Activated T-helper 17 cell treated with anti-CD3 and anti-CD28 coated beads, Interleukin-2, amount 50 U/mL, for 72 hours (primary cell): ENCODE data around the gene PXMP4. TPM values are rescaled to one million over a fixed set of nuclear protein-coding genes. Genes with fewer than 3 reads are reported as not detected.
"Not testable (repeated sequence)": the region's sequence is repeated elsewhere in the genome, so short reads cannot be mapped to it uniquely, and the experiment has no call there.

Experiments
- ATAC-seq: fragments of 150-1000 bp; cut with Tn5 transposase; replicated peaks from 2 replicates; pipeline ENCODE4 v1.10.0; 2021; ENCODE audit warnings: mild to moderate bottlenecking, moderate library complexity
- H3K27ac Mint-ChIP-seq: one replicate; pipeline ENCODE4 v1.8.0; 2022; ENCODE audit warnings: mixed read lengths
- H3K27me3 Mint-ChIP-seq: one replicate; pipeline ENCODE4 v1.8.0; 2022; ENCODE audit warnings: mixed read lengths
- H3K36me3 Mint-ChIP-seq: one replicate; pipeline ENCODE4 v1.8.0; 2022; ENCODE audit warnings: low read depth, mild to moderate bottlenecking, mixed read lengths
- H3K4me1 Mint-ChIP-seq: one replicate; pipeline ENCODE4 v1.8.0; 2022; ENCODE audit warnings: mixed read lengths
- H3K4me3 Mint-ChIP-seq: one replicate; pipeline ENCODE4 v1.8.0; 2022; ENCODE audit warnings: mild to moderate bottlenecking, mixed read lengths
- H3K9me3 Mint-ChIP-seq: one replicate; pipeline ENCODE4 v1.8.0; 2022; ENCODE audit warnings: mixed read lengths
- total RNA-seq, 2 donors: library from RNA; stranded (reverse); gene quantifications; one replicate each; pipeline ENCODE4 v1.2.3, GENCODE V29; 2022

Gene PXMP4
- total RNA-seq, 2 donors from 2014 or later = 6.7 to 8.0 TPM

DNA sequence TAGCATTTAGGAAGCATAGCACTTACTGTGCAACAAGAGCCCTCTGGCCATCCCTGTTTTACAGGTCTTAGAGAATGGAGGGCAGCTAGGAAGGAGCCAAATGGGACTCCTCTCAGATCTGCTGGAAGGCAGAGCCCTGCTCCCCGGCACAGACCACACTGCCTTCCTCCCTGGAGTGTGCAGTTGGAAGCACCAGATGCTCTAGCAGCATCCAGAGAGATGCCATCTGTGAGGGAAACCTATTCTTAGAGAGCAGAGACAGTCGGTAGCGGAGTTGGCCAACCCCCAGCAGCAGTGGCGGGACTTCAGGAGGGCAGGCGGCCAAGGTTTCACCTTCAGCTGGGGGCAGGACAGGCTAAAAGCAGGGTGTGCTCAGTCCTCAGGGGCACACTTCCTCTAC is 17.2 kb downstream of the PXMP4 start:
- ATAC-seq = no peak
- Mint-ChIP-seq H3K36me3 (peaks cover 9% of the 10 kb centered on the region), H3K4me1 (no peaks in the 10 kb centered on the region), H3K9me3 (no peaks in the 10 kb centered on the region), H3K27ac (no peak overlapping the region), H3K4me3 (no peak overlapping the region), H3K27me3 (no peaks in the 10 kb centered on the region)

- Mint-ChIP-seq H3K9me3 (no peaks in the 10 kb centered on the region), H3K27me3 (no peaks in the 10 kb centered on the region), H3K4me3 (no peak overlapping the region), H3K36me3 (no peaks in the 10 kb centered on the region), H3K4me1 (no peaks in the 10 kb centered on the region), H3K27ac (no peak overlapping the region)
- ATAC-seq = no peak
Observed at GRCh38 chr20:33701629-33702450, 18.3 kb downstream of the PXMP4 start.

- H3K4me3 Mint-ChIP-seq, ATAC-seq, H3K9me3 Mint-ChIP-seq, H3K36me3 Mint-ChIP-seq, H3K4me1 Mint-ChIP-seq, H3K27ac Mint-ChIP-seq, H3K27me3 Mint-ChIP-seq: not testable (repeated sequence)
Observed at GRCh38 chr20:33700696-33701441, 19.2 kb downstream of the PXMP4 start.

GRCh38 chr20:33698966-33699365 is 21.1 kb downstream of the PXMP4 start:
- not testable (repeated sequence) for H3K4me1 Mint-ChIP-seq, H3K27me3 Mint-ChIP-seq, H3K27ac Mint-ChIP-seq, ATAC-seq, H3K36me3 Mint-ChIP-seq, H3K9me3 Mint-ChIP-seq, H3K4me3 Mint-ChIP-seq

GRCh38 chr20:33697129-33697528 is 23.0 kb downstream of the PXMP4 start:
- Mint-ChIP-seq H3K27me3 (no peaks in the 10 kb centered on the region), H3K27ac (no peak overlapping the region), H3K4me1 (no peaks in the 10 kb centered on the region), H3K9me3 (no peaks in the 10 kb centered on the region), H3K4me3 (no peak overlapping the region), H3K36me3 (no peaks in the 10 kb centered on the region)
- ATAC-seq = no peak

DNA sequence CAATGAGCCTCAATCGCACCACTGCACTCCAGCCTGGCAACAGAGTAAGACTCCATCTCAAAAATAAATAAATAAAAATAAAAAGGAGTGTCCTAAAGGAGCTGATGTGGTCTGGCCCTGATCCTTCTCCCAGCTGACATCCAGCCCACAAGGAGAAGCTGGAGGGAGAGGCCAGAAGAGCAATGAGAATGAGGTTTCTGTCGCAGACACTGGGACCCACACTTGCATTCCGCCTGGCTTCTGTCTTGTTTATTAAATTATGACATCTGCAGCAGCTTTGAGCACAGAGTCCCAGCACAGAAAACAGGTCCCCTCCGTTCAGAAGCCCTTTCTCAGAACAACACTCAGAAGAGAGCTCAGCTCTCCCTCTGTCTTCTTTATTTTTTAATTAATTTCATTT is 23.7 kb downstream of the PXMP4 start:
- H3K4me3 Mint-ChIP-seq = no peak overlapping the region
- no peak for ATAC-seq
- no peak overlapping the region for H3K27ac Mint-ChIP-seq
- H3K36me3 Mint-ChIP-seq = no peaks in the 10 kb centered on the region
- H3K4me1 Mint-ChIP-seq = no peaks in the 10 kb centered on the region
- H3K9me3 Mint-ChIP-seq = no peaks in the 10 kb centered on the region
- no peaks in the 10 kb centered on the region for H3K27me3 Mint-ChIP-seq

DNA sequence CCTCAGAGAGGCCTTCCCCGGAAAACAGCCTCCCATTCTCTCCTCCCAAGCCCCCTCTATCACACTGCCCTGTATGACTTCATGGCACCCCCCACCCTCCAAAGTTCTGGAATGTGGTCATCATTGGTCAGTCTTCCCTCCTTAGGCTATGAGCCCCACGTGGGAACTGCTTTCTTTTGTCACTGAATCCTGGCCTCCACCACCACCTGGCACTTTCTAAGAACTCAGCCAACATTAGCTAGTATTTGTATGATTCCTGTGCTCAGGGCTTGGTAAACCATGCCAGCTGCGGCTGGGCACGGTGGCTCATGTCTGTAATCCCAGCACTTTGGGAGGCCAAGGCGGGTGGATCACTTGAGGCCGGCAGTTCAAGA is 25.5 kb downstream of the PXMP4 start:
- H3K27ac Mint-ChIP-seq = peak overlapping the region; percentile 8
- no peak for ATAC-seq
- H3K9me3 Mint-ChIP-seq = no peaks in the 10 kb centered on the region
- no peaks in the 10 kb centered on the region for H3K36me3 Mint-ChIP-seq
- no peaks in the 10 kb centered on the region for H3K27me3 Mint-ChIP-seq
- peaks cover 4% of the 10 kb centered on the region for H3K4me1 Mint-ChIP-seq
- H3K4me3 Mint-ChIP-seq = no peak overlapping the region

DNA sequence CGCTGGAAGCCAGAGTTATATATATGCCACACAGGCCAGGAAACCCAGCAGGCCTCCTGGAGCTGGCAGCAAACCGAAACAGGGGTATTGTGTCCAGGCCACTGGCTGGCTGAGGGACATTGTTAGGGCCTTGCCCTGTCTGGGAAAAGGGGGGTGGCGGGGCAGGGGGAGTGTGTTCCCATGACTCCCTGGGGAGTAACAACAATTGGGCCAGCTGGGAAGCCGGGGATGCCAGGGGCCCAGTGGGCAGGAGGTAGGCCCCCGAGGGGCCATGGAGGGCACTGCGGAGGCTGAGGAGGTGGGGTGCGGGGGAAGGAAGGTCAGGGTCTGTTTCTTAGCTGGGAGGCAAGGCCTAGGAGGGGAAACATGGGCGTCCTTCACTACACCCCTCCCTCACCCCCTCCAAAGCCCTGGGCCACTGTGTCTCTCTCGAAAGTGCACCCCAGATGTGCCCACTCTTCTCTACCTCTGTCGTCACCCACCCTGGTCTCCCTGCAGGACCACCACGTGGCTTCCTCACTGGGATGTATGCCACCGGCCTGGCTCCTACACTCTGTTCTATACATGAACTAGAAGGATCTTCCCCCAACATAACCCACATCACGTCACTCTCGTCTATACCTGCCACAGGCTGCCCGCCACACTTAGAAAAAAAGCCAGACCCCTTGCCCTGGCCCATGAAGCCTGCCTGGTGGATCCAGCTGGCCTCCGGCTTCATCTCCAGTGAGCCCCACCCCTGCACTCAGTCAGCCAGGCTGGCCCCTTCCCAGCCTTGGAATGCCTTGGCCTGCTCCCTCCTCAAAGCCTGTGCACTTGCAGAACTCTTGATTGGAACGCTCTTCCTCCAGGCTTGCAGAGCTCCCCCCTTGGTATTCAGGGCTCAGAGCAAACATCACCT is 26.1 kb downstream of the PXMP4 start:
- Mint-ChIP-seq H3K27ac (peak overlapping the region; percentile 8), H3K4me1 (peaks cover 5% of the 10 kb centered on the region)
- no peak for ATAC-seq

DNA sequence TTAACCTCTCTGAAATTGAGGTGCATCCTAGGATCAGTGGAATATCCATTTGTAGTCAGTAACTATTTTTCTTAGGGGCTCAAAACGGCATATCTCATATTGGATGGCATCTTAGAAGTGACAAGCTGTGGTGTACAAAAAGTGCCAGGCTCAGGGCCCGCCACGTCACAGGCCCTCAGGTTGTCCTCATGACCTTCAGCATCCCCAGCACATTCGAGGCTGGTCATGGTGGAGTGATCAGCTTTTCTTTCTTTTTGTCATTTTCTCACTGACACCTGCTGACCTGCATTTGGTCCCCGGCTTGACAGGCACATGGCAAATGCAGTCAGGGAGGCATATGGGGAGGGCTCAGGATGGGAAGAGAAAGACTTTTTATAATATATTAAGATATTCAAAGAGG is 26.8 kb downstream of the PXMP4 start:
- Mint-ChIP-seq H3K27me3 (no peaks in the 10 kb centered on the region), H3K4me1 (peaks cover 12% of the 10 kb centered on the region), H3K9me3 (no peaks in the 10 kb centered on the region), H3K36me3 (no peaks in the 10 kb centered on the region), H3K27ac (no peak overlapping the region), H3K4me3 (no peak overlapping the region)
- no peak for ATAC-seq

More for the DNA sequence above, 26.1 kb downstream of the PXMP4 start:
- H3K27me3 Mint-ChIP-seq = no peaks in the 10 kb centered on the region
- no peaks in the 10 kb centered on the region for H3K36me3 Mint-ChIP-seq
- H3K4me3 Mint-ChIP-seq = no peak overlapping the region
- no peaks in the 10 kb centered on the region for H3K9me3 Mint-ChIP-seq

DNA sequence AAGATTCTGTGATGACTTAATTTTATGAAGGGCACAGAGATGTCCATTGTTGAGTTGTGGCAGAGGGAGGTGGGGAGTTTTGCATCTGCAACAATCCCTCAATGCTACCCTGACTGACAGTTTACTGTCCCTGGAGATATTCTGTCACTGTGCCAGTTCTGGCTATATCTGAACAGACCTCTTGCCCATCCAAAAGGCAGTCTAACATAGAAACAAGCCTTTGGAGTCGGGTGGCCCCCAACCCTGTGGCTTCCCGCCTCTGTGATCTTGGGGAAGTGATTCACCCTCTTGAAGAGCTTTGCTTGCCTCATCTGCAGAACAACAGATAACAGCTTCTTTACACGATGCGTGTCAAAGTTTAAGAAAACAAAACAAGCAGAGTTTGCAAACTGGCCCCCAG is 30.1 kb downstream of the PXMP4 start:
- ATAC-seq = peak; percentile 24

DNA sequence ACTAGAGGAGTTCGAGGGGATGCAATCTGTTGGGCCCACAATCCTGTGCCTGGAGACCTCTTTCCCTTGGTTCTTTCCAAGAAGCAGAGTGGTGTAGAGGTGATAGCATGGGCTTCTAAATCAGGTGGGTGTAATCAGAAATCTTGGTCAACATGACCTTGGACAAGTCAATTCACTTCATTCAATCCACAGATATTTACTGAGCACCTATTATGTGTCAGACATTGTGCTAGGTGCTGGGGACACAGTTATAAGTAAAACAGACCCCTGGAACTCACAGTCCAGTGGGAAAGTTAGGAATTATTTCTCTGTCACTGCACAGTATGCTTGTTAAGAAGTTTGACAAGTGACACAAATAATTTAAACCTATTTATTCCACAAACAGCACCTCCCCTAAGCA is 30.6 kb downstream of the PXMP4 start:
- no peaks in the 10 kb centered on the region for H3K9me3 Mint-ChIP-seq
- peaks cover 11% of the 10 kb centered on the region for H3K36me3 Mint-ChIP-seq
- no peak overlapping the region for H3K4me3 Mint-ChIP-seq
- no peak for ATAC-seq
- H3K27me3 Mint-ChIP-seq = no peaks in the 10 kb centered on the region
- H3K4me1 Mint-ChIP-seq = peaks cover 24% of the 10 kb centered on the region
- peak overlapping the region; percentile 46 for H3K27ac Mint-ChIP-seq

More for the DNA sequence above, 30.1 kb downstream of the PXMP4 start:
- Mint-ChIP-seq H3K4me1 (peaks cover 24% of the 10 kb centered on the region), H3K4me3 (peak overlapping the region; percentile 50), H3K27me3 (no peaks in the 10 kb centered on the region), H3K9me3 (no peaks in the 10 kb centered on the region), H3K36me3 (peaks cover 7% of the 10 kb centered on the region), H3K27ac (peak overlapping the region; percentile 46)

DNA sequence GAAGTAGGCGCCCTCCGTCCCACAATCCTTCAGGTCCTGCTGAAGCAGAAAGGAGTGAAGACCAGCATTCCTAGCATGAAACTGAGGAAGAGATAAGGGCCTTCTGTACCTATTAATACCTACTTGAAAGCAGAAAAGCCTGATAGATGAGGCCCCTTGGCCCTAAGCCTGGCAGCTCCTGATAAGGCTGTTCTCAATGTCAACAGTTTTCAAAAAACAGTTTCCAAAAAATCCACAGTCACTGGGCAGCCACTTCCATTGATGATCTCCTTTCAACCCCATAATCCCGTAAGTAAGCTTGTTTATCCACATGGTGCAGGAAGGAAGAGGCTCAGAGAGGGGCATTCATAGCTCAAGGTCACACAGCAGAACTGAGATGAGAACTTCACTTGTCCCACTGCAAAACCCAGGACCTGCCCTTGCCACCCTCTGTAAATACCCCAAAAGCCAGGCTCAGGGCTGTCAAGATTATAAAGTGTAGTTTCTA is 31.1 kb downstream of the PXMP4 start:
- H3K4me3 Mint-ChIP-seq = peak overlapping the region; percentile 71
- H3K4me1 Mint-ChIP-seq = peaks cover 24% of the 10 kb centered on the region
- peak overlapping the region; percentile 84 for H3K27ac Mint-ChIP-seq
- H3K9me3 Mint-ChIP-seq = no peaks in the 10 kb centered on the region
- no peak for ATAC-seq
- peaks cover 11% of the 10 kb centered on the region for H3K36me3 Mint-ChIP-seq
- no peaks in the 10 kb centered on the region for H3K27me3 Mint-ChIP-seq

- H3K27ac Mint-ChIP-seq = peak overlapping the region; percentile 84
- H3K9me3 Mint-ChIP-seq = no peaks in the 10 kb centered on the region
- peaks cover 11% of the 10 kb centered on the region for H3K36me3 Mint-ChIP-seq
- H3K4me1 Mint-ChIP-seq = peaks cover 24% of the 10 kb centered on the region
- peak overlapping the region; percentile 71 for H3K4me3 Mint-ChIP-seq
- ATAC-seq = peak; percentile 17
- no peaks in the 10 kb centered on the region for H3K27me3 Mint-ChIP-seq
Observed at GRCh38 chr20:33687993-33688937, 31.8 kb downstream of the PXMP4 start.
